K562 (cell line): ENCODE measurements around the gene ACSL6. TPM values are rescaled to one million over a fixed set of nuclear protein-coding genes. Genes with fewer than 3 reads are reported as not detected.

Experiments
- ATAC-seq: fragments of 200-7000 bp; cut with Tn5 transposase; 3 replicates; pipeline ENCODE4 v1.9.1; 2020; ENCODE audit warnings: moderate library complexity
- BruUV-seq: library from RNA; stranded (reverse); fragments of 400-500 nt; replicated peaks from 2 replicates; lab custom pipeline; 2021; lab: Mats Ljungman, UMichigan
- CTCF ChIA-PET: fragments of 300-600 bp; formaldehyde crosslinking; extraction: SDS; loops from one replicate; lab custom pipeline; 2021; ENCODE audit warnings: low intra/inter-chr PET ratio; lab: Yijun Ruan, JAX
- POLR2A ChIA-PET: fragments of 300-600, 350-650 bp; sonication (Branson Sonifier 250); formaldehyde crosslinking; extraction: SDS; loops from one replicate; lab custom pipeline; 2021; ENCODE audit warnings: antibody characterized with exemption, inconsistent platforms; lab: Yijun Ruan, JAX
- DNase-seq, 4 experiments: peaks; one replicate each; pipeline versions ENCODE4 v3.0.0 to v3.0.0-alpha.2; 2011 to 2018; ENCODE audit warnings: low spot score in 3 of 4, mixed read lengths in 3 of 4; ENCODE audit errors: extremely low read depth in 1 of 4
- FAIRE-seq: peaks from 2 replicates; lab custom pipeline; 2011; peaks lifted over from hg19 to GRCh38; lab: Jason Lieb, UNC
- H2AFZ ChIP-seq: 2 replicates; pipeline ENCODE4 v1.6.0; 2011; ENCODE audit warnings: low read depth, low read length, control low read depth, inconsistent platforms
- H3K27ac ChIP-seq: fragments of 200-600 bp; 3 replicates; pipeline ENCODE4 v1.8.0; 2011; ENCODE audit warnings: low read depth, mild to moderate bottlenecking, control low read depth, inconsistent platforms, low read length, moderate library complexity, mixed read lengths; ENCODE audit errors: extremely low read depth
- H3K27me3 ChIP-seq, 2 experiments: fragments of 300-600 bp in 1 of 2; 2 replicates in 1 of 2; 3 replicates in 1 of 2; pipeline versions ENCODE4 v1.6.0 to v1.8.0; 2011; ENCODE audit warnings: inconsistent platforms in 2 of 2, low read length in 2 of 2, mild to moderate bottlenecking in 1 of 2, mixed read lengths in 1 of 2, moderate library complexity in 1 of 2; ENCODE audit not compliant: control insufficient read depth in 2 of 2, insufficient read depth in 2 of 2
- H3K36me3 ChIP-seq: fragments of 300-600 bp; 3 replicates; pipeline ENCODE4 v1.8.0; 2011; ENCODE audit warnings: mild to moderate bottlenecking, low read length, inconsistent platforms; ENCODE audit not compliant: control insufficient read depth, insufficient read depth
- H3K4me1 ChIP-seq, 2 experiments: fragments of 200-600 bp in 1 of 2; replicated peaks in 1 of 2; 2 replicates in 1 of 2; 3 replicates in 1 of 2; pipeline versions ENCODE4 v1.5.1 to v1.8.0; 2011; ENCODE audit warnings: inconsistent platforms in 2 of 2, low read length in 2 of 2, mild to moderate bottlenecking in 1 of 2, mixed read lengths in 1 of 2, moderate library complexity in 1 of 2; ENCODE audit not compliant: control insufficient read depth in 2 of 2, insufficient read depth in 2 of 2
- H3K4me2 ChIP-seq: 2 replicates; pipeline ENCODE4 v1.6.1; 2011; ENCODE audit warnings: low read length, control low read depth, inconsistent platforms, mixed read lengths; ENCODE audit not compliant: insufficient read depth
- H3K4me3 ChIP-seq: fragments of 200-600 bp; sonication (generic), shearing (Covaris generic); 2 replicates; pipeline ENCODE4 v1.5.1; 2016; ENCODE audit warnings: control low read depth, inconsistent platforms
- H3K79me2 ChIP-seq: fragments of 200-600 bp; 3 replicates; pipeline ENCODE4 v1.8.0; 2011; ENCODE audit warnings: low read length, inconsistent platforms; ENCODE audit not compliant: control insufficient read depth, insufficient read depth
- H3K9ac ChIP-seq, 2 experiments: 2 replicates each; pipeline versions ENCODE4 v1.6.0 to v1.6.1; 2011; ENCODE audit warnings: low read depth in 2 of 2, low read length in 2 of 2, control low read depth in 1 of 2, inconsistent platforms in 1 of 2, mild to moderate bottlenecking in 1 of 2, mixed read lengths in 1 of 2; ENCODE audit not compliant: insufficient read depth in 1 of 2
- H3K9me1 ChIP-seq: one replicate; pipeline ENCODE4 v1.6.0; 2011; ENCODE audit warnings: inconsistent platforms, mild to moderate bottlenecking, low read length, moderate library complexity; ENCODE audit not compliant: control insufficient read depth, insufficient read depth
- H3K9me3 ChIP-seq: replicated peaks from 2 replicates; pipeline ENCODE4 v1.5.1; 2011; ENCODE audit warnings: low read depth, low read length, inconsistent platforms; ENCODE audit not compliant: control insufficient read depth, insufficient read depth
- H4K20me1 ChIP-seq: replicated peaks from 2 replicates; pipeline ENCODE4 v1.6.1; 2011; ENCODE audit warnings: low read length, inconsistent platforms, mixed read lengths; ENCODE audit not compliant: control insufficient read depth, insufficient read depth
- CHD2 ChIP-seq: IDR thresholded peaks from 2 replicates; pipeline ENCODE4 v1.6.1; 2011; ENCODE audit warnings: low read depth, low read length
- EWSR1 ChIP-seq: fragments of 450-650 bp; IDR thresholded peaks from 2 replicates; pipeline ENCODE4 v1.6.1; 2018; ENCODE audit warnings: borderline replicate concordance, mild to moderate bottlenecking, low read depth, moderate library complexity; ENCODE audit not compliant: partially characterized antibody
- MTA2 ChIP-seq: fragments of 450-650 bp; IDR thresholded peaks from 2 replicates; pipeline ENCODE4 v1.6.1; 2016; ENCODE audit warnings: low read depth
- NR1H2 ChIP-seq: sonication (generic); formaldehyde crosslinking; IDR thresholded peaks from 2 replicates; pipeline ENCODE4 v1.4.0; 2020; ENCODE audit warnings: mild to moderate bottlenecking, missing genetic modification reagents
- PCBP1 ChIP-seq: fragments of 200-400 bp; formaldehyde crosslinking; IDR thresholded peaks from 2 replicates; pipeline ENCODE4 v1.6.1; 2018; ENCODE audit warnings: mild to moderate bottlenecking, low read depth, low read length; ENCODE audit not compliant: poor library complexity, severe bottlenecking
- PCBP2 ChIP-seq: fragments of 200-400 bp; formaldehyde crosslinking; IDR thresholded peaks from 2 replicates; pipeline ENCODE4 v1.6.1; 2018; ENCODE audit warnings: low read length, low read depth, mild to moderate bottlenecking, moderate library complexity; ENCODE audit not compliant: poor library complexity, severe bottlenecking
- ZSCAN32 ChIP-seq: fragments of 450-650 bp; formaldehyde crosslinking; IDR thresholded peaks from 2 replicates; pipeline ENCODE4 v1.4.0; 2020; ENCODE audit warnings: mild to moderate bottlenecking, moderate library complexity
- in situ Hi-C: fragments of 300-500 bp; cut with MboI; formaldehyde crosslinking; loops from 4 replicates; pipeline ENCODE4 v1.15.0; 2018; ENCODE audit warnings: inconsistent platforms, mixed read lengths
- intact Hi-C: fragments of 100-400 bp; cut with micrococcal nuclease; formaldehyde crosslinking; loops from 2 replicates; pipeline ENCODE4 v1.14.2; 2022
- polyA plus RNA-seq, 8 experiments: library from polyadenylated mRNA; depleted of rRNA in 4 of 8; stranded (reverse) in 5 of 8; unstranded in 3 of 8; fragments of >200 nt; fragmentation: Nextera tagmentation in 2 of 8; fragmentation: Illumina TruSeq in 1 of 8; extraction: Ambion mirVana in 2 of 8; extraction: Trizol in 1 of 8; gene quantifications; 2 replicates each; pipeline versions ENCODE4 v1.2.1 to v1.2.3, GENCODE V29; 2011 to 2014; ENCODE audit warnings: inconsistent platforms in 1 of 8, missing spikeins in 1 of 8
- total RNA-seq, 7 experiments: library from RNA; depleted of rRNA in 6 of 7; stranded (reverse); fragments of >200 nt in 6 of 7; fragmentation: Illumina TruSeq in 2 of 7; extraction: Trizol in 2 of 7; gene quantifications; 2 replicates each; pipeline versions ENCODE4 v1.2.1 to v1.2.3, GENCODE V29; 2011 to 2021; ENCODE audit warnings: low replicate concordance in 1 of 7
- TF ChIP-seq, protein P1 (sequence below): sonication (generic); formaldehyde crosslinking; IDR thresholded peaks from 2 replicates; pipeline ENCODE4 v1.8.1; 2023; ENCODE audit warnings: missing genetic modification reagents, mild to moderate bottlenecking, borderline replicate concordance
- TF ChIP-seq, protein P2 (sequence below): IDR thresholded peaks from 2 replicates; pipeline ENCODE4 v1.6.1; 2016; ENCODE audit warnings: missing genetic modification characterization, missing compliant biosample characterization

Gene ACSL6
- total and polyA plus RNA-seq, 9 of the 15 experiments (the other 6 are each of a cell fraction or from before 2014, with no cell fraction given): 0.50 to 1.5 (median 0.69) TPM

GRCh38 chr5:131916481-131916880, 95.0 kb downstream of the ACSL6 start (continued):
- TF ChIP-seq EWSR1: no peak
- TF ChIP-seq NR1H2 (CRISPR knock-in tag): no peak
- TF ChIP-seq ZSCAN32 (CRISPR knock-in tag): no peak
- no peak for TF ChIP-seq MTA2
- TF ChIP-seq CHD2: no peak

DNA sequence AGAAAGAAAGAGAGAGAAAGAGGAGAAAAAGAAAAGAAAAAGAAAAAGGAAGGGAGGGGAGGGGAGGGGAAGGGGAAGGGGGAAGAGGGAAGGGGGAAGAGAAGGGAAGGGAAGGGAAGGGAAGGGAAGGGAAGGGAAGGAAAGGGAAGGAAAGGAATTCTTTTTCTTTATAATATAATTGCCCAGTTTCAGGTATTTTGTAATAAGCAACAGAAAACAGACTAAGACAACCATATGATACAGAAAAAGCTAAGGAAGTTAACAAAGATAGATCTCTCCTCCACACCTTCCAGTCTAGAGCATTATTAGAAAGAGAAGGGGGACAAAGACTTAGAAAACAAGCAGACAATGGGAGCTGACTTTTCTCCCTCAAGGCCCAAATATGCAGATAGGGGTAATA, 97.0 kb downstream of the ACSL6 start:
- BruUV-seq: no TSS peak
- Histone ChIP-seq H3K27ac (no peak overlapping the region), H3K9me3 (no peaks in the 10 kb centered on the region), H3K9me1 (no peaks in the 10 kb centered on the region), H3K27me3 (peaks cover 0 to 2% of the 10 kb centered on the region in 2 experiments; a peak in 1 of 5 replicates), H2AFZ (no peak overlapping the region), H4K20me1 (no peaks in the 10 kb centered on the region), H3K4me1 (no peaks in the 10 kb centered on the region), H3K79me2 (no peaks in the 10 kb centered on the region), H3K4me2 (no peak overlapping the region), H3K36me3 (no peaks in the 10 kb centered on the region), H3K4me3 (no peak overlapping the region), H3K9ac (no peak overlapping the region)
- ATAC-seq (no peak), FAIRE-seq (no peak), DNase-seq (no peak)
- POLR2A ChIA-PET: no interaction called here
- intact Hi-C loops: no loop called here
- in situ Hi-C loops: no loop called here
- CTCF ChIA-PET: no interaction called here
- TF ChIP-seq, protein P1, sequence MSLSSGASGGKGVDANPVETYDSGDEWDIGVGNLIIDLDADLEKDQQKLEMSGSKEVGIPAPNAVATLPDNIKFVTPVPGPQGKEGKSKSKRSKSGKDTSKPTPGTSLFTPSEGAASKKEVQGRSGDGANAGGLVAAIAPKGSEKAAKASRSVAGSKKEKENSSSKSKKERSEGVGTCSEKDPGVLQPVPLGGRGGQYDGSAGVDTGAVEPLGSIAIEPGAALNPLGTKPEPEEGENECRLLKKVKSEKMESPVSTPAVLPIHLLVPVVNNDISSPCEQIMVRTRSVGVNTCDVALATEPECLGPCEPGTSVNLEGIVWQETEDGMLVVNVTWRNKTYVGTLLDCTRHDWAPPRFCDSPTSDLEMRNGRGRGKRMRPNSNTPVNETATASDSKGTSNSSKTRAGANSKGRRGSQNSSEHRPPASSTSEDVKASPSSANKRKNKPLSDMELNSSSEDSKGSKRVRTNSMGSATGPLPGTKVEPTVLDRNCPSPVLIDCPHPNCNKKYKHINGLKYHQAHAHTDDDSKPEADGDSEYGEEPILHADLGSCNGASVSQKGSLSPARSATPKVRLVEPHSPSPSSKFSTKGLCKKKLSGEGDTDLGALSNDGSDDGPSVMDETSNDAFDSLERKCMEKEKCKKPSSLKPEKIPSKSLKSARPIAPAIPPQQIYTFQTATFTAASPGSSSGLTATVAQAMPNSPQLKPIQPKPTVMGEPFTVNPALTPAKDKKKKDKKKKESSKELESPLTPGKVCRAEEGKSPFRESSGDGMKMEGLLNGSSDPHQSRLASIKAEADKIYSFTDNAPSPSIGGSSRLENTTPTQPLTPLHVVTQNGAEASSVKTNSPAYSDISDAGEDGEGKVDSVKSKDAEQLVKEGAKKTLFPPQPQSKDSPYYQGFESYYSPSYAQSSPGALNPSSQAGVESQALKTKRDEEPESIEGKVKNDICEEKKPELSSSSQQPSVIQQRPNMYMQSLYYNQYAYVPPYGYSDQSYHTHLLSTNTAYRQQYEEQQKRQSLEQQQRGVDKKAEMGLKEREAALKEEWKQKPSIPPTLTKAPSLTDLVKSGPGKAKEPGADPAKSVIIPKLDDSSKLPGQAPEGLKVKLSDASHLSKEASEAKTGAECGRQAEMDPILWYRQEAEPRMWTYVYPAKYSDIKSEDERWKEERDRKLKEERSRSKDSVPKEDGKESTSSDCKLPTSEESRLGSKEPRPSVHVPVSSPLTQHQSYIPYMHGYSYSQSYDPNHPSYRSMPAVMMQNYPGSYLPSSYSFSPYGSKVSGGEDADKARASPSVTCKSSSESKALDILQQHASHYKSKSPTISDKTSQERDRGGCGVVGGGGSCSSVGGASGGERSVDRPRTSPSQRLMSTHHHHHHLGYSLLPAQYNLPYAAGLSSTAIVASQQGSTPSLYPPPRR (CRISPR knock-in tag): no peak
- TF ChIP-seq PCBP2: peak; percentile 56
- peak; percentile 33 for TF ChIP-seq PCBP1
- TF ChIP-seq, protein P2, sequence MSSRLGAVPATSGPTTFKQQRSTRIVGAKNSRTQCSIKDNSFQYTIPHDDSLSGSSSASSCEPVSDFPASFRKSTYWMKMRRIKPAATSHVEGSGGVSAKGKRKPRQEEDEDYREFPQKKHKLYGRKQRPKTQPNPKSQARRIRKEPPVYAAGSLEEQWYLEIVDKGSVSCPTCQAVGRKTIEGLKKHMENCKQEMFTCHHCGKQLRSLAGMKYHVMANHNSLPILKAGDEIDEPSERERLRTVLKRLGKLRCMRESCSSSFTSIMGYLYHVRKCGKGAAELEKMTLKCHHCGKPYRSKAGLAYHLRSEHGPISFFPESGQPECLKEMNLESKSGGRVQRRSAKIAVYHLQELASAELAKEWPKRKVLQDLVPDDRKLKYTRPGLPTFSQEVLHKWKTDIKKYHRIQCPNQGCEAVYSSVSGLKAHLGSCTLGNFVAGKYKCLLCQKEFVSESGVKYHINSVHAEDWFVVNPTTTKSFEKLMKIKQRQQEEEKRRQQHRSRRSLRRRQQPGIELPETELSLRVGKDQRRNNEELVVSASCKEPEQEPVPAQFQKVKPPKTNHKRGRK (tag): peak; percentile 27; the same call in 1 of the 2 replicates
